Keratinocyte (primary cell): ENCODE measurements around the gene RFPL1. TPM values are rescaled to one million over a fixed set of nuclear protein-coding genes. Genes with fewer than 3 reads are reported as not detected.

Experiments
- DNase-seq: peaks from one replicate; pipeline ENCODE4 v3.0.0-alpha.2; 2011; ENCODE audit warnings: low read depth, missing footprints, low spot score
- FAIRE-seq: peaks from 2 replicates; lab custom pipeline; 2011; peaks lifted over from hg19 to GRCh38; lab: Jason Lieb, UNC
- H2AFZ ChIP-seq: 2 replicates; pipeline ENCODE4 v1.6.0; 2012; ENCODE audit warnings: low read length, control low read depth, inconsistent platforms; ENCODE audit not compliant: control insufficient read depth
- H3K27ac ChIP-seq: 2 replicates; pipeline ENCODE4 v1.5.1; 2011; ENCODE audit warnings: low read length; ENCODE audit not compliant: control insufficient read depth, insufficient read depth
- H3K27me3 ChIP-seq: 3 replicates; pipeline ENCODE4 v1.6.0; 2011; ENCODE audit warnings: low read length; ENCODE audit not compliant: control insufficient read depth, insufficient read depth; ENCODE audit errors: extremely low read depth
- H3K36me3 ChIP-seq, 2 experiments: 2 replicates in 1 of 2; 3 replicates in 1 of 2; pipeline ENCODE4 v1.5.1; 2011; ENCODE audit warnings: low read length in 2 of 2, mild to moderate bottlenecking in 1 of 2; ENCODE audit not compliant: control insufficient read depth in 2 of 2, insufficient read depth in 2 of 2; ENCODE audit errors: extremely low read depth in 1 of 2
- H3K4me1 ChIP-seq: 3 replicates; pipeline ENCODE4 v1.5.1; 2011; ENCODE audit warnings: low read length; ENCODE audit not compliant: control insufficient read depth, insufficient read depth; ENCODE audit errors: extremely low read depth
- H3K4me2 ChIP-seq: 3 replicates; pipeline ENCODE4 v1.6.0; 2011; ENCODE audit warnings: low read depth, low read length; ENCODE audit not compliant: control insufficient read depth, insufficient read depth; ENCODE audit errors: extremely low read depth
- H3K4me3 ChIP-seq, 3 experiments: fragments of 200-600 bp in 1 of 3; sonication (generic) in 1 of 3; 2 replicates in 2 of 3; 3 replicates in 1 of 3; pipeline ENCODE4 v1.5.1; 2011 to 2016; ENCODE audit warnings: low read length in 3 of 3, mild to moderate bottlenecking in 3 of 3, control low read depth in 2 of 3, inconsistent platforms in 1 of 3, low read depth in 1 of 3, mixed read lengths in 1 of 3, mixed run types in 1 of 3, moderate library complexity in 1 of 3; ENCODE audit not compliant: control insufficient read depth in 2 of 3, insufficient read depth in 2 of 3; ENCODE audit errors: extremely low read depth in 1 of 3
- H3K79me2 ChIP-seq: 2 replicates; pipeline ENCODE4 v1.6.0; 2012; ENCODE audit warnings: low read length; ENCODE audit not compliant: control insufficient read depth, insufficient read depth
- H3K9ac ChIP-seq: 3 replicates; pipeline ENCODE4 v1.6.0; 2011; ENCODE audit warnings: low read length; ENCODE audit not compliant: control insufficient read depth, insufficient read depth; ENCODE audit errors: extremely low read depth
- H3K9me1 ChIP-seq: 3 replicates; pipeline ENCODE4 v1.6.0; 2011; ENCODE audit warnings: low read length; ENCODE audit not compliant: control insufficient read depth, insufficient read depth; ENCODE audit errors: extremely low read depth
- H3K9me3 ChIP-seq: 2 replicates; pipeline ENCODE4 v1.5.1; 2012; ENCODE audit warnings: low read depth, low read length; ENCODE audit not compliant: control insufficient read depth
- H4K20me1 ChIP-seq: 3 replicates; pipeline ENCODE4 v1.6.0; 2011; ENCODE audit warnings: low read length; ENCODE audit not compliant: control insufficient read depth, insufficient read depth; ENCODE audit errors: extremely low read depth
- EZH2 ChIP-seq: IDR thresholded peaks from one replicate; pipeline ENCODE4 v1.6.1; 2012; ENCODE audit warnings: inconsistent platforms, mild to moderate bottlenecking, low read length, moderate library complexity
- dilution Hi-C: fragments of 300-500 bp; cut with MboI; formaldehyde crosslinking; loops from one replicate; pipeline ENCODE4 v1.7.0; 2020; ENCODE audit warnings: low sequenced_read_pairs; ENCODE audit not compliant: extremely low pct_ligation_motif_present
- polyA plus RNA-seq, 5 experiments: library from polyadenylated mRNA; depleted of rRNA in 3 of 5; stranded (reverse) in 3 of 5; stranded (forward) in 1 of 5; unstranded in 1 of 5; fragments of >200 nt; gene quantifications; 1 replicate in 1 of 5; 2 replicates in 3 of 5; 3 replicates in 1 of 5; pipeline versions ENCODE4 v1.2.1 to v1.2.3, GENCODE V29; 2011 to 2012; ENCODE audit warnings: missing spikeins in 2 of 5, low read depth in 1 of 5, low replicate concordance in 1 of 5
- TF ChIP-seq, protein P1 (sequence below), 3 experiments: IDR thresholded peaks in 1 of 3; conservative IDR thresholded peaks in 1 of 3; optimal IDR thresholded peaks in 1 of 3; 2 replicates in 2 of 3; 3 replicates in 1 of 3; pipeline versions ENCODE3 to v1.5.1; 2011; ENCODE audit warnings: low read length in 3 of 3, mild to moderate bottlenecking in 3 of 3, moderate library complexity in 2 of 3, control low read depth in 1 of 3, inconsistent platforms in 1 of 3; ENCODE audit not compliant: insufficient read depth in 2 of 3; ENCODE audit errors: extremely low read depth in 1 of 3

Gene RFPL1
- polyA plus RNA-seq, 1 donor (not counting 4 experiments of a cell fraction or from before 2014, with no cell fraction given), result not detected

GRCh38 chr22:29443861-29444792 lies 5.7 kb downstream of the RFPL1 start:
- dilution Hi-C loops, result no loop called here
- DNase-seq (no peak), FAIRE-seq (no peak)
- Histone ChIP-seq H3K4me3 (no peak overlapping the region), H3K79me2 (no peaks in the 10 kb centered on the region), H3K4me1 (no peaks in the 10 kb centered on the region), H3K9me1 (no peaks in the 10 kb centered on the region), H4K20me1 (no peaks in the 10 kb centered on the region), H3K27me3 (no peaks in the 10 kb centered on the region), H3K9me3 (no peaks in the 10 kb centered on the region), H3K27ac (no peak overlapping the region), H3K9ac (no peak overlapping the region), H2AFZ (no peak overlapping the region), H3K36me3 (no peaks in the 10 kb centered on the region), H3K4me2 (no peak overlapping the region)
- no peak for TF ChIP-seq EZH2
- TF ChIP-seq, protein P1, sequence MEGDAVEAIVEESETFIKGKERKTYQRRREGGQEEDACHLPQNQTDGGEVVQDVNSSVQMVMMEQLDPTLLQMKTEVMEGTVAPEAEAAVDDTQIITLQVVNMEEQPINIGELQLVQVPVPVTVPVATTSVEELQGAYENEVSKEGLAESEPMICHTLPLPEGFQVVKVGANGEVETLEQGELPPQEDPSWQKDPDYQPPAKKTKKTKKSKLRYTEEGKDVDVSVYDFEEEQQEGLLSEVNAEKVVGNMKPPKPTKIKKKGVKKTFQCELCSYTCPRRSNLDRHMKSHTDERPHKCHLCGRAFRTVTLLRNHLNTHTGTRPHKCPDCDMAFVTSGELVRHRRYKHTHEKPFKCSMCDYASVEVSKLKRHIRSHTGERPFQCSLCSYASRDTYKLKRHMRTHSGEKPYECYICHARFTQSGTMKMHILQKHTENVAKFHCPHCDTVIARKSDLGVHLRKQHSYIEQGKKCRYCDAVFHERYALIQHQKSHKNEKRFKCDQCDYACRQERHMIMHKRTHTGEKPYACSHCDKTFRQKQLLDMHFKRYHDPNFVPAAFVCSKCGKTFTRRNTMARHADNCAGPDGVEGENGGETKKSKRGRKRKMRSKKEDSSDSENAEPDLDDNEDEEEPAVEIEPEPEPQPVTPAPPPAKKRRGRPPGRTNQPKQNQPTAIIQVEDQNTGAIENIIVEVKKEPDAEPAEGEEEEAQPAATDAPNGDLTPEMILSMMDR (optimal IDR thresholded peaks at IDR 0.05 in 1 of 3, IDR thresholded peaks at IDR 0.05 in 1 of 3, conservative IDR thresholded peaks at IDR 0.05 in 1 of 3; ENCODE audit: extremely low read depth in 1 of 3, insufficient read depth in 2 of 3, low read length in 3 of 3), result no peak

DNA sequence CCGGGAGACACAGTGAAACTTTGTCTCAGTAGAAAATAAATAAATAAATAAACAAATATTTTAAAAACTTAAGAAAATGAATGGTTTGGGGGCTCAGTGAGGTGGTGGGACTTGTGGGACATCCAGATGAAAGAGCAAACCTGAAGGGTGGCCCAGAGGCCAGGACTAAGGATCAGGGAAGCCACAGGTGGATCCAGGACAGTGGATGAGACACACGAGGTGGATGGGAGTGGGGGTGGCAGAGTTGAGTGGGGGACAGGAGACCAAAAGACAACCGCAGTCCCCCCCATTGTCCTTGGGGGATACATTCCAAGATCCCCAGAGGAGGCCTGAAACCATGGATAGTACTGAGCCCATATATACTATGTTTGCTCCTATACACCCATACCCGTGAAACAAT lies 7.1 kb downstream of the RFPL1 start:
- no peak overlapping the region for H3K4me3 ChIP-seq
- dilution Hi-C loops, result no loop called here

More for the DNA sequence above, 7.1 kb downstream of the RFPL1 start:
- H3K27me3 ChIP-seq, result no peaks in the 10 kb centered on the region
- TF ChIP-seq EZH2, result no peak
- TF ChIP-seq, protein P1 (optimal IDR thresholded peaks at IDR 0.05 in 1 of 3, IDR thresholded peaks at IDR 0.05 in 1 of 3, conservative IDR thresholded peaks at IDR 0.05 in 1 of 3; ENCODE audit: extremely low read depth in 1 of 3, insufficient read depth in 2 of 3, low read length in 3 of 3), result no peak
- no peaks in the 10 kb centered on the region for H3K9me3 ChIP-seq
- H3K9ac ChIP-seq, result no peak overlapping the region
- no peaks in the 10 kb centered on the region for H3K4me1 ChIP-seq
- no peak overlapping the region for H3K4me2 ChIP-seq
- DNase-seq (no peak), FAIRE-seq (no peak)
- no peaks in the 10 kb centered on the region for H3K79me2 ChIP-seq
- no peaks in the 10 kb centered on the region for H4K20me1 ChIP-seq
- H3K27ac ChIP-seq, result no peak overlapping the region
- no peaks in the 10 kb centered on the region for H3K36me3 ChIP-seq
- no peaks in the 10 kb centered on the region for H3K9me1 ChIP-seq
- no peak overlapping the region for H2AFZ ChIP-seq
